MM.1S (cell line): ENCODE data around the gene CDKN3.

ENCODE experiments used
- EZH2 ChIP-seq: fragments of 300-600 bp; sonication (generic); optimal IDR thresholded peaks from 2 replicates; pipeline ENCODE3; 2017; ENCODE audit warnings: low read depth, mild to moderate bottlenecking, antibody characterized with exemption, low read length, mixed read lengths
- TF ChIP-seq, protein P1 (sequence below): fragments of 300-600 bp; sonication (generic); IDR thresholded peaks from 2 replicates; pipeline ENCODE4 v1.5.1; 2016; ENCODE audit warnings: antibody characterized with exemption, low read length, mixed read lengths

DNA sequence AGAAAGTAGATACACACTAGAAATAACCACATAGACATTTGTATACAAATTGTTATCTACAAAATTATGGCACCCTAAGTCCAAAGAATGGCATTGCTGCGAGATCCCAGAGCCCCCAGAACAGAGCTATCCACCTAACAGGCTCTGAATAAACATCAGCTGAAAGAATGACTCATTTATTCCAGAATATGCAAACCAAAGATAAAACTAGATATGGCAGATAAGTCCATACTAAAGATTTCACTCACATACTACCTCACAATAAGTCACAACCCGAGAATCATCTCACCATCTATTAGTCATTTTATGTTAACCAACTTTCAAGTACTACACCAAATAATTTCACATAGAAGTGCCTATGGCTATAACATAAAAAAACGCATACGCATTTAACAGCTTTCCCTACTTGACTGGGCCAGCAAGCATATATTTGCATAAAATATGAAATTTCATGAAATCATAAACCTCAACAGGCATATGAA, 38.7 kb downstream of the CDKN3 start:
- TF ChIP-seq, protein P1, sequence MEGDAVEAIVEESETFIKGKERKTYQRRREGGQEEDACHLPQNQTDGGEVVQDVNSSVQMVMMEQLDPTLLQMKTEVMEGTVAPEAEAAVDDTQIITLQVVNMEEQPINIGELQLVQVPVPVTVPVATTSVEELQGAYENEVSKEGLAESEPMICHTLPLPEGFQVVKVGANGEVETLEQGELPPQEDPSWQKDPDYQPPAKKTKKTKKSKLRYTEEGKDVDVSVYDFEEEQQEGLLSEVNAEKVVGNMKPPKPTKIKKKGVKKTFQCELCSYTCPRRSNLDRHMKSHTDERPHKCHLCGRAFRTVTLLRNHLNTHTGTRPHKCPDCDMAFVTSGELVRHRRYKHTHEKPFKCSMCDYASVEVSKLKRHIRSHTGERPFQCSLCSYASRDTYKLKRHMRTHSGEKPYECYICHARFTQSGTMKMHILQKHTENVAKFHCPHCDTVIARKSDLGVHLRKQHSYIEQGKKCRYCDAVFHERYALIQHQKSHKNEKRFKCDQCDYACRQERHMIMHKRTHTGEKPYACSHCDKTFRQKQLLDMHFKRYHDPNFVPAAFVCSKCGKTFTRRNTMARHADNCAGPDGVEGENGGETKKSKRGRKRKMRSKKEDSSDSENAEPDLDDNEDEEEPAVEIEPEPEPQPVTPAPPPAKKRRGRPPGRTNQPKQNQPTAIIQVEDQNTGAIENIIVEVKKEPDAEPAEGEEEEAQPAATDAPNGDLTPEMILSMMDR, result no peak
- TF ChIP-seq EZH2, result no peak
